NOMO-1 treated with DMSO at 0.1 percent for 48 hours (cell line): ENCODE results near the gene RPL10.

Experiments
- DNase-seq: peaks from one replicate; lab custom pipeline; 2025; ENCODE audit not compliant: unreplicated experiment; lab: John Stamatoyannopoulos, UW

RPL10 gene

GRCh38 chrX:154429711-154430110, 31.5 kb downstream of the RPL10 start:
- DNase-seq = no peak

DNA sequence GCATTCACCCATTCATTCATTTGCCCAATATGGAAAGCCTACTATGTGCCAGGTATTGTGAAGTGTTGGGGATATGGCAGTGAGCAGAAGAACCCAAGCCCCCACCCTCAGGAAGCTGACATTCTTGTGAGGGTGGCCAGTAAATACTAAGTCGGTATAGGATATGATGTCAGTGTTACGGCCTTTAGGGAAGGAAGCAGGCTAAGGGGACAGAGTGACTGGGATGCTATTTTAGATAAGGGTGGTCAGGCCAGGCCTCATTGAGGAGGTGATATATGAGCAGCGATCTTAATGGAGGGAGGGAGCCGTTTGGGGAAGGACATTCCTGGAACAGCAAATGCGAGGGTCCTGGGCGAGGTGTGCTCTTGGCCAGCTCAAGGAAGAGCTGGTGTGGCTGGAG, 32.3 kb downstream of the RPL10 start:
- no peak for DNase-seq

DNA sequence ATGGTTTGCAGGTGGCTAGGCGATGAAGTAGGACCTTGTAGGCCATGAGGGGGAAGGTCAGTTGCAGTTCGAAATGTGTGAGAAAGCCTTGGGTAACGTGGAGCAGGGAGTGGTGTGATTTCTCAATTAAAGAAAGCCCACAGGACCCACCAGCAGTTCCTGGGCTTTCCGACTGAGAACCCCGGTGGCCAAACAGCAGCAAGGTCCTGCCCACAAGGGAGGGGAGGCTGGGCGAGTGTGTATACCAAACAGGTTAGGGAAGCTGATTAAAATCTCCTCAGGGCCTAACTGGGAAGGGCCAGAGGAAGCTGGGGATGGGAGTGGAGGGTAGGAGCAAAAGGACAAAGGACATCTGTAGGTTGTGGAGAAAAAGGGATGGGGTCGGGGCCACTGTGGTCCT, 32.7 kb downstream of the RPL10 start:
- peak; percentile 25 for DNase-seq

DNA sequence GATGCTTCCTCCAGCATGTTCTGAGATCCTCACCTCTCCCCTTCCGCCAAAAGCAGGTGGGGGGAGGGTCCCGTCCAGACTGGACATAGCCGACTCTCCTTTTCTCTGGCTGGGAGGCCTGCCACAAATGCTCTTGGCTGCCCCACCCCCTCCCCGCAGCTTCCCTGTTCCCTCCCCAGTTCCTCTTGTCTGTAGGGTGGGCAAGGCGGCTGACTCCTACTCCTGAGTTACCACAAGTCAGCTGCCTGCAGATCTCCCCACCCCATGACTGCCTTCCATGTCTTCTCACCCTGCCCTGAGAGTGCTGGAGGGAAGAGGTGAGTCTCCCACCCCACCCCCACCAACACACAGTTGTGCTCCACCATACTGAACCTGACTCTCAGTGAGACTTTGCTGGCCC, 33.2 kb downstream of the RPL10 start:
- no peak for DNase-seq

DNA sequence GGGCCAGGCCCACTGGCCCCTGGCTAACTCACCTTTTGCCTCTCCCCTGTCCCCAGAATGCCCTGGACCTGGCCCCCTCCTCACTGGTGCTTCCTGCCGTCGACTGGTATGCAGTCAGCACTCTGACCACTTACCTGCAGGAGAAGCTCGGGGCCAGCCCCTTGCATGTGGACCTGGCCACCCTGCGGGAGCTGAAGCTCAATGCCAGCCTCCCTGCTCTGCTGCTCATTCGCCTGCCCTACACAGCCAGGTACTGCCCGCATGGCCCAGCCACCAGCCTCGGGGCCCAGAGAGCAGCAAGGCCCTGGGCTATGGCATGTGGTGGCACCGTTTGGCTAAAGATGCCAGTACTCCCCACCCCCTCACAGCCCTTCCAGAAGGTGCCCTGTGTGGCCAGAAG, 34.0 kb downstream of the RPL10 start:
- no peak for DNase-seq

DNA sequence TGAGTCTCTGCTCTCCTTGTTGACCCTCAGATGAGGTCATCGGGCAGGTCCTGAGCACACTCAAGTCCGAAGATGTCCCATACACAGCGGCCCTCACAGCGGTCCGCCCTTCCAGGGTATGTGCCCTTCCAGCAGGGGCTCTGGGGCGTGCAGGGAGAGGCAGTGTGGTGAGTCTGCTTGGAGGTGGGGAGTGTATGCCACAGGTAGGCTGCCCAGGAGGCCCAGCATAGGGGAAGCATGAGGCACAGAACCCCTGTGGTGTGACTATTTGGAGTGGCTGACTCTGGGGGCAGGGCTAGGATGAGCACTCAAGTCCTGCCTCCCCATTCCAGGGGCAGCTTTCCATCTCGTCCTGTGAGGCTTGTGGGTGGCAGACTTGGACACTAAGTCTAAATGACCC, 35.4 kb downstream of the RPL10 start:
- no peak for DNase-seq

DNA sequence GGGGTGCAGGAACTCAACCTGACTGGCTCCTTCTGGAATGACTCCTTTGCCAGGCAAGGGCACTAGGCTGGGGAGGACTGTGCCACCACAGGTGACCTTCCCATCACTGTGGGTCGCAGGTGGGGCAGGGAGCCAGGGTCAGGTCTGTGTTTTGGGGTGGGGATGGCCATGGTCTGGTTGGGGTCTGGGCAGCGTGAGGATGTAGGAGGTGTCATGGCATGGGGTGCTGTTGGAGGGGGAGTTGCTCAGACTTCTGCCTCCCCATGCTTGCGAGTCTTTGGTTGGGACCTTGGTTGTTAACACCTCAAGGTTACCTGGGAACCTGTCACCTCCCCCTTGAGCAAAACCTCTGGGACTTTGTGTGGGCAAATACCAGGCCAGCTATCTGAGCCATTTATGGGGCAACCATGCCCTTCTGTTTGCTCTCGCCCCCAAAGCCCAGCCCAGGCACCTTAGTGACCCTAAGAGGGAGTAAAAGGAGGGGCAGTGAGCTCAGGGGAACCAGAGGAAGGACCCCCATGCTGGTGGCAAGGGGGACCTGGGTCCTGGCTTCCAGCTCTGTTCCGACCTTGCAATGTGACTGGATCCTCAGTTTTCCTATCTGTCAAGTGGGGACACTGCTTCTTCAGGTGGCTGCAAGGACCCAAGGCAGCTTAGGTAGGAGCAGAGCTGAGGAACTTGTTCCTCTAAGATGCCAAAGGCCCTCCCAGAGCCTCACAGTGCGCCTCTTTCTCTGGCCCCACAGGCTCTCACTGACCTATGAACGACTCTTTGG, 36.4 kb downstream of the RPL10 start:
- DNase-seq = no peak

DNA sequence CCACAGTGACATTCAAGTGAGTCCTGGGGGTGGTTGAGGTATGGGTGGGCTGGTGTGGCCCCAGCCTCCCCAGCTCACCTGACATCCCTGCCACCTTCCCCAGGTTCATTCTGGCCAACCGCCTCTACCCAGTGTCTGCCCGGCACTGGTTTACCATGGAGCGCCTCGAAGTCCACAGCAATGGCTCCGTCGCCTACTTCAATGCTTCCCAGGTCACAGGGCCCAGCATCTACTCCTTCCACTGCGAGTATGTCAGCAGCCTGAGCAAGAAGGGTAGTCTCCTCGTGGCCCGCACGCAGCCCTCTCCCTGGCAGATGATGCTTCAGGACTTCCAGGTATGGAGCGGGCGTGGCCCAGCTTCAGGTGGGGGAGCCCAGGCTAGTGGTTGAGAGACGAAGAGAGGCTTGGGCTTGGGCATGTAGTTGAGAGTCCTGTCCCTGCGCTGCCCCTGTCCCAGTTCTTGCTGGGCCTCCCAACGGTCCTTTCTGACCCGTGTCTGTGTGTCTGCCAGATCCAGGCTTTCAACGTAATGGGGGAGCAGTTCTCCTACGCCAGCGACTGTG, 37.1 kb downstream of the RPL10 start:
- no peak for DNase-seq

DNA sequence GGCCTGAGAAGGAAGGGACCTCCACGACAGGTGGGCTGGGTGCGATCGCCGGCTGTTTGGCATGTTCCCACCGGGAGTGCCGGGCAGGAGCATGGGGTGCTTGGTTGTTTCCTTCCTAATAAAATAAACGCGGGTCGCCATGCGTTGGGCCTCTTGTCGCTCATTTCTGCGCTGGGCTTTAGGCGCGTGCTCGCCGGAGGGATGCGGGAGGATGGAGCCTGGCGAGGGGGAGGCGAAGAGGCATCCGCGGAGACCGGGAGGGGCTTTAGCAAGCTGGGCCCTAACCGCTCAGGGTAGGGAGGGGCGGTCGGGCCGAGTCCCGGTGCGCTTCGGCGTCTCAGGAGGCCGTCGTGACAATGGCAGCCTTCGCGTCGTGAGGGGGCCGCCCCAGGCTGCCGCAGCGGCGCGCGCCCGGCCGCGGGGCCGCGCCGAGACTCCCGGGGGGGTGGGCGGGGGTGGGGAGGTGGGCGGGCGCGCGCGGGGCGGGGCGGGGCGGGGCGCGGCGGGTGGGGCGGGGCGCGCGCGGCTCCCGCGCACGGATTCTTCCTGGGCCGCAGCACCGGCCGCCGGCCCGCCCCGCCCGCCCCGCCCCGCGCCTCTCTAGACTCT, 38.3 kb downstream of the RPL10 start:
- DNase-seq = no peak

- DNase-seq = no peak
Observed at GRCh38 chrX:154436983-154437752, 39.0 kb downstream of the RPL10 start, which contains the start of gene GDI1. Gene GDI1, plus strand, starts transcription at chrX:154437154. Its CDS starts 101 bp downstream, at chrX:154437255.

DNA sequence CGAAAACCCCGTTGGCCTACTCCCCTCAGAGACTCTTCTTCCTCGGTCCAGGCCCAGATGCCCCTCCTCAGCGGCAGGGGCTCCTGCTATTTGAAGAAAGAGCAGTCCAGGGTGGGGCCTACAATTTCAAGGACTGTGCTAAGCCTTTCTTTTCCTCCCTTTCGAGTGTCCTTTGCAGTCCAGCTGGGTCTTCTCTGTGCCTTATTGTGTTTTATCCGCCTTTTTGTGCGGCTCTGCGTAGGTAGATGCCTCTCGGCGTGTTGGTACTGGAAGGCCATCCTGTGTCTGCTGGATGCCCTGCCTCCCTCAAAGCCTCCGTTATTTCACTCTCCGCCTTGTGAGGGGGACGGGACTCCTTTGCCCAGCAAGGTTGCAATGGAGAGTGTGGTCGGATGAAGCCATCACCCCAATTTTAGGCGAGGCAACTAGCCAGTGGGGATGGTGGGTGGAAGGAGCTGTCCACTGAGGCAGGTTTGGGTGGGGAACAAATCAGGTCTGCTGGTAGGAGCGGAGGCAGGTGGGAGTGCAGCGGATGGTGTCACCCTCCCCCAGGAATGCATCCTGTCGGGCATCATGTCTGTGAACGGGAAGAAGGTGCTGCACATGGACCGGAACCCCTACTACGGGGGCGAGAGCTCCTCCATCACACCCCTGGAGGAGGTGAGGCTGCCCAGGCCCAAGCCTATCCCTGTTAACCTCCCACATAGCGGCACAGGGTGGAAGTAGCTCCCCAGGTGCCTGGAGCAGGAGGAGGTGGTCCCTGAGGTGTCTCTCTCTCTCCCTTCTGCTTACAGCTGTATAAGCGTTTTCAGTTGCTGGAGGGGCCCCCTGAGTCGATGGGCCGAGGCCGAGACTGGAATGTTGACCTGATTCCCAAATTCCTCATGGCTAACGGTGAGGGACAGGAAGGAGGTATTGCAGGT, 40.1 kb downstream of the RPL10 start:
- DNase-seq = no peak

DNA sequence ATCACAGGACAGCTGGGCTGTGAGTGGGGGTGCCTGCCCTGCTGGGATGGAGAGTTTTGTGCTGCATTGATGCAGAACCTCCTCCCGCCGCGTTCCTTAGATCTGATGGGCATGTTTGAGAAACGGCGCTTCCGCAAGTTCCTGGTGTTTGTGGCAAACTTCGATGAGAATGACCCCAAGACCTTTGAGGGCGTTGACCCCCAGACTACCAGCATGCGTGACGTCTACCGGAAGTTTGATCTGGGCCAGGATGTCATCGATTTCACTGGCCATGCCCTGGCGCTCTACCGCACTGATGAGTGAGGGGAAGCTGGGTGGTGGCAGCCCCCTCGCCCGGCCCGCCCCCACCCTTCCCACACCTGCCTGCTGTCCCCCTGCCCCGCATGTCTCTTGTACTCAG, 41.7 kb downstream of the RPL10 start:
- DNase-seq = no peak

DNA sequence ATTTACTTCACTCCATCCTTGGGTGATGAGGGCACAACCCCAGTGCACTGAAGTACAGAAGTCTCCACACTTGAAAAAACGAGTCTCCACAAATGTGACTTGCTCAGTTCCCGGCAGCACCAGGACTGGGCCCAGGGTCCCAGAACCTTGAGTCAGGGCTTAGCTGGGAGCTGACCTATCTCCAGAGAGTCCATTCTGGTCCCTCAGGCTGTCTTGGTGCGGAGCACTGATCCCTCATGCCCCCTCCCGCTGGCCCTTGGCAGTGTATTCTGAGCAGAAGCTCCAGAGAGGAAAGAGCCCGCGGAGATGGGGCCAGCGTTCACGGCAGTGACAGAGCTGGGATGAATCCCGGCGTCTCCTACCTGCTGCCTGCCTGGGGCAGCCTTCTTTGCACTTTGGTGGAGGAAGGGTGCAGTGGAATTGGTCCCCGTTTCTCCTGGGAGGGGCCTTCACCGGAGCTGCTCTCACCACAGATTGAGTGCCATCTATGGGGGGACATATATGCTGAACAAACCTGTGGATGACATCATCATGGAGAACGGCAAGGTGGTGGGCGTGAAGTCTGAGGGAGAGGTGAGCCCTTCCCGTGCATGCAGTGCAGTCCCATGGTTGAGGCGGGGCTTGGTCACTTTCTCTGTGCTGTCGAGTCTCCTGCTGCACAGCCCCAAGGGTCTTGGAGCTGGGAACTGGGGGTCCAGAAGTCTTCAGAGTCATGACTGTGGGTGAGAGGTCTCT, 42.6 kb downstream of the RPL10 start:
- DNase-seq = no peak

DNA sequence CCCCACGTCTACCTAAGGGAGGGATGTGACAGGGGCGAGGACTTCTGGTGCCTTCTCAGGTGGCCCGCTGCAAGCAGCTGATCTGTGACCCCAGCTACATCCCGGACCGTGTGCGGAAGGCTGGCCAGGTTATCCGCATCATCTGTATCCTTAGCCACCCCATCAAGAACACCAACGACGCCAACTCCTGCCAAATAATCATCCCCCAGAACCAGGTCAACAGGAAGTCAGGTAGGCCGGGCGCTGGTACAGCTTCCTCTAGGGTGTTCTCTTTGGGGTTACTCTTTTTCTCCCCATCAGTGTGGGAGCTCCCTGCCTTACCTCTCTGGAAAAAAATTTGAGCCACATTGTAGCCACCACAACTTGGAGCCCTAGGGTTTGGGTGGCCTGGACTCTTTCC, 43.4 kb downstream of the RPL10 start:
- DNase-seq = no peak

- no peak for DNase-seq
Observed at GRCh38 chrX:154441984-154442707, 44.0 kb downstream of the RPL10 start.

GRCh38 chrX:154443479-154443910, 45.3 kb downstream of the RPL10 start:
- no peak for DNase-seq

DNA sequence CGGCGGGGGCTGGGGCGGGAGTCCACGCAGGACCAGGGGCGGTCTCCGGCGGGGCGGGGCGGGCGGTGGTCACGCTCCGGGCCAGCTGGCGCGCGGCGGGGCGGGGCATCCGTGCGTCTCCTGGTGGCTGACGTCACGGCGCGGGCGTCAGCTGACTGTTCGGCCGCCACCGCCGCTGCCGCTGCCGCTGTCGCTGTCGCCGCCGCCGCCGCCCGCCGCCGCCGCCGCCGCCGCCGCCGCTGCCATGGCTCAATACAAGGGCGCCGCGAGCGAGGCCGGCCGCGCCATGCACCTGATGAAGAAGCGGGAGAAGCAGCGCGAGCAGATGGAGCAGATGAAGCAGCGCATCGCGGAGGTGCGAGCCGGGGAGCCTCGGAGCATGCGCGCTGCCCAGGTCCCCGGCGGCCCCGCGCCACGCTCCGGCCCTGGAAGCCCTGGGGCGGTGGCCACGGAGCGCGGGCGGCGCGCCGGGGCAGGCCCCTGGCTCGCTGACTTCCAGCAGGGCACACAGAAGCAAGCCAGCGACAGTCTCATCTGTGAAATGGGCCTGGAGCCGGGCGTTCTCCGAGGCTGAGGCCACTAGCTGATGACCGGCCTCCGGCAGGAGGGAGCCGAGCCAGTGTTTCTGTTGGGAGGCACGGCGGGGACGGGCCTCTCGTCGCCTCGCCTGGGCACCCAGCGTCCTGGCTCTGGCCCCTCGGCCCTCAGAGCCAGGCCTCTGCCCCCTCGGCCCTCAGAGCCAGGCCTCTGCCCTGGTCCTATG, 46.0 kb downstream of the RPL10 start, which contains the start of gene FAM50A:
FAM50A (plus strand) TSS at position 150 of the 763 bp plus-strand sequence; CDS start at position 245, 95 bp downstream.
- peak; percentile 34 for DNase-seq

DNA sequence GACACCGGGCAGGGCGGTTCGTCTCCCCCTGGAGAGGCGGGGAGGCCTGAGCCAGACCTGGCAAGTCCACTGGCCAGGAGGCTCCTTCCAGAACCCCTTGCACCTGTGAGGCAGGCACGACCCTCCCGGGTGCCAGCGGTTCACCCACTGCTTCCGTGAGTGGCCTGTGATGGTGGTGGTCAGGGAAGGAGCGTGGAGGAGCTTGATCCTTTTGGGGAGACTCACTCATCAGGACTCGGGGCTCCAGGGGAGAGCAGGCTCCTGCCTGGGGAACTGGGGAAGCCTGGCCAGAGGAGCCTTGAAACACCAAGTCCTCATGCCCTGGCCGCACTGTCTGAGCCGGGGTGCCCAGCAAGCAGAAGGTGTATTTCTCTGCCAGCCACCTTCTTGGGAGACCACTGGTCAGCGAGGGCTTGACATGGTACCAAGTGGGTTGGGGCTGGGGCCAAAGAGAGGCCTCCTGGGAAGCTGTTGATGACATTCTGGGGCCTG, 46.6 kb downstream of the RPL10 start:
- DNase-seq = no peak
